H9 (cell line): ENCODE results near the gene DISC1. TPM values are rescaled to one million over a fixed set of nuclear protein-coding genes. Genes with fewer than 3 reads are reported as not detected.

Source experiments
- DNase-seq: peaks from one replicate; pipeline ENCODE4 v3.0.0-alpha.2; 2017
- H2AFZ ChIP-seq: one replicate; pipeline ENCODE4 v1.6.1; 2013; ENCODE audit warnings: mild to moderate bottlenecking, low read length, control low read depth, moderate library complexity
- H2AK5ac ChIP-seq: 2 replicates; pipeline ENCODE4 v1.6.1; 2013; ENCODE audit warnings: low read length, control low read depth, mixed read lengths; ENCODE audit not compliant: insufficient read length
- H2BK120ac ChIP-seq: one replicate; pipeline ENCODE4 v1.6.1; 2013; ENCODE audit warnings: low read depth, mild to moderate bottlenecking, low read length, control low read depth, inconsistent platforms; ENCODE audit not compliant: poor library complexity, severe bottlenecking
- H2BK12ac ChIP-seq: 2 replicates; pipeline ENCODE4 v1.6.1; 2013; ENCODE audit warnings: low read length, control low read depth, mixed read lengths, low read depth; ENCODE audit not compliant: insufficient read length
- H2BK15ac ChIP-seq: 2 replicates; pipeline ENCODE4 v1.6.1; 2013; ENCODE audit warnings: low read depth, low read length, control low read depth
- H2BK20ac ChIP-seq: one replicate; pipeline ENCODE4 v1.6.1; 2013; ENCODE audit warnings: low read depth, mild to moderate bottlenecking, low read length, control low read depth, inconsistent platforms; ENCODE audit not compliant: poor library complexity, severe bottlenecking
- H2BK5ac ChIP-seq: 2 replicates; pipeline ENCODE4 v1.6.1; 2013; ENCODE audit warnings: low read length, control low read depth, mixed read lengths; ENCODE audit not compliant: insufficient read length
- H3K14ac ChIP-seq: 2 replicates; pipeline ENCODE4 v1.6.1; 2013; ENCODE audit warnings: low read length, control low read depth; ENCODE audit not compliant: insufficient read depth
- H3K18ac ChIP-seq: 2 replicates; pipeline ENCODE4 v1.6.1; 2013; ENCODE audit warnings: low read depth, mild to moderate bottlenecking, mixed read lengths, low read length, control low read depth; ENCODE audit not compliant: insufficient read length
- H3K23ac ChIP-seq: 2 replicates; pipeline ENCODE4 v1.6.1; 2013; ENCODE audit warnings: low read length, control low read depth, mixed read lengths, low read depth; ENCODE audit not compliant: insufficient read length
- H3K23me2 ChIP-seq: 2 replicates; pipeline ENCODE4 v1.6.1; 2013; ENCODE audit warnings: low read depth, mild to moderate bottlenecking, mixed read lengths, low read length, control low read depth; ENCODE audit not compliant: insufficient read length, poor library complexity, severe bottlenecking
- H3K27ac ChIP-seq: 2 replicates; pipeline ENCODE4 v1.5.1; 2013; ENCODE audit warnings: low read length, control low read depth, mixed read lengths, low read depth; ENCODE audit not compliant: insufficient read length
- H3K27me3 ChIP-seq: 2 replicates; pipeline ENCODE4 v1.6.1; 2013; ENCODE audit warnings: low read length, control low read depth, inconsistent platforms; ENCODE audit not compliant: insufficient read depth
- H3K4ac ChIP-seq: 2 replicates; pipeline ENCODE4 v1.6.1; 2013; ENCODE audit warnings: low read depth, mild to moderate bottlenecking, control low read depth, inconsistent platforms, low read length, moderate library complexity
- H3K4me1 ChIP-seq: 2 replicates; pipeline ENCODE4 v1.6.1; 2013; ENCODE audit warnings: low read length, control low read depth, inconsistent platforms; ENCODE audit not compliant: insufficient read depth
- H3K4me2 ChIP-seq: 2 replicates; pipeline ENCODE4 v1.6.1; 2013; ENCODE audit warnings: low read length, control low read depth, mixed read lengths; ENCODE audit not compliant: insufficient read length, insufficient read depth
- H3K56ac ChIP-seq: 2 replicates; pipeline ENCODE4 v1.6.1; 2013; ENCODE audit warnings: low read depth, mild to moderate bottlenecking, mixed read lengths, low read length, control low read depth; ENCODE audit not compliant: insufficient read length
- H3K79me1 ChIP-seq: 2 replicates; pipeline ENCODE4 v1.6.1; 2013; ENCODE audit warnings: low read depth, mild to moderate bottlenecking, moderate library complexity, low read length, control low read depth, inconsistent platforms; ENCODE audit not compliant: insufficient read depth, poor library complexity, severe bottlenecking
- H3K79me2 ChIP-seq: 2 replicates; pipeline ENCODE4 v1.6.1; 2013; ENCODE audit warnings: low read length, control low read depth, inconsistent platforms; ENCODE audit not compliant: insufficient read depth
- H3K9ac ChIP-seq: 2 replicates; pipeline ENCODE4 v1.6.1; 2013; ENCODE audit warnings: low read length, control low read depth, mixed read lengths; ENCODE audit not compliant: insufficient read length; ENCODE audit errors: extremely low read depth
- H3K9me3 ChIP-seq: one replicate; pipeline ENCODE4 v1.6.1; 2013; ENCODE audit warnings: low read depth, low read length, inconsistent platforms; ENCODE audit not compliant: control insufficient read depth
- H3T11ph ChIP-seq: one replicate; pipeline ENCODE4 v1.6.1; 2013; ENCODE audit warnings: mild to moderate bottlenecking, low read length, control low read depth, inconsistent platforms
- H4K20me1 ChIP-seq: one replicate; pipeline ENCODE4 v1.6.1; 2013; ENCODE audit not compliant: control insufficient read depth, insufficient read length, insufficient read depth
- H4K5ac ChIP-seq: 2 replicates; pipeline ENCODE4 v1.6.1; 2013; ENCODE audit warnings: low read depth, mild to moderate bottlenecking, mixed read lengths, low read length, control low read depth; ENCODE audit not compliant: insufficient read length
- H4K8ac ChIP-seq: replicated peaks from 2 replicates; pipeline ENCODE4 v1.6.1; 2013; ENCODE audit warnings: low read length, control low read depth, mixed read lengths, low read depth; ENCODE audit not compliant: insufficient read length
- H4K91ac ChIP-seq: 2 replicates; pipeline ENCODE4 v1.6.1; 2013; ENCODE audit warnings: low read depth, mild to moderate bottlenecking, moderate library complexity, mixed read lengths, low read length, control low read depth; ENCODE audit not compliant: insufficient read length
- H3K27ac Mint-ChIP-seq, 3 experiments: 2 replicates in 2 of 3; 3 replicates in 1 of 3; pipeline ENCODE4 v1.8.0; 2020 to 2021; ENCODE audit warnings: mixed read lengths in 3 of 3, mild to moderate bottlenecking in 1 of 3, moderate library complexity in 1 of 3
- H3K27me3 Mint-ChIP-seq: 2 replicates; pipeline ENCODE4 v1.8.0; 2021; ENCODE audit warnings: low read depth, mild to moderate bottlenecking, moderate library complexity, mixed read lengths
- H3K36me3 Mint-ChIP-seq, 3 experiments: 2 replicates in 2 of 3; 3 replicates in 1 of 3; pipeline ENCODE4 v1.8.0; 2020 to 2021; ENCODE audit warnings: low read depth in 3 of 3, mixed read lengths in 3 of 3; ENCODE audit not compliant: insufficient read depth in 1 of 3
- H3K4me1 Mint-ChIP-seq, 2 experiments: 2 replicates each; pipeline ENCODE4 v1.8.0; 2020; ENCODE audit warnings: mixed read lengths in 2 of 2
- H3K4me3 Mint-ChIP-seq, 2 experiments: 2 replicates in 1 of 2; 3 replicates in 1 of 2; pipeline ENCODE4 v1.8.0; 2020 to 2021; ENCODE audit warnings: mild to moderate bottlenecking in 2 of 2, mixed read lengths in 2 of 2, moderate library complexity in 1 of 2
- H3K9me3 Mint-ChIP-seq, 2 experiments: 2 replicates in 1 of 2; 3 replicates in 1 of 2; pipeline ENCODE4 v1.8.0; 2020; ENCODE audit warnings: mild to moderate bottlenecking in 2 of 2, mixed read lengths in 2 of 2, moderate library complexity in 1 of 2
- CTCF ChIP-seq: fragments of 200-600 bp; sonication (generic); conservative IDR thresholded peaks from 3 replicates; pipeline ENCODE4 v1.8.0; 2021; ENCODE audit warnings: antibody characterized with exemption, mild to moderate bottlenecking
- WGBS: extraction: QIAGEN DNeasy Blood & Tissue Kit; methylation state at CpG from one replicate; pipeline ENCODE4 v1.1.7; 2013; ENCODE audit warnings: missing lambda C conversion rate, low lambda C conversion rate, mixed read lengths; ENCODE audit not compliant: insufficient read length; ENCODE audit errors: extremely low coverage; 5-methylcytosine and 5-hydroxymethylcytosine counted together
- total RNA-seq: library from RNA; stranded (reverse); gene quantifications from 2 replicates; pipeline ENCODE4 v1.2.1, GENCODE V29; 2021

Gene DISC1
- total RNA-seq, 1 experiment from 2014 or later, result 2.5 TPM

- no CpG with 5 or more reads among the region's 1 CpG for WGBS
- H3K4me1 ChIP-seq, result no peaks in the 10 kb centered on the region; the same call in 1 of the 2 replicates
Measured at GRCh38 chr1:231926340-231926739, 299.8 kb downstream of the DISC1 start.

More at GRCh38 chr1:231926340-231926739, 299.8 kb downstream of the DISC1 start:
- H3K23ac ChIP-seq, result no peak overlapping the region
- H3K27ac ChIP-seq, result no peak overlapping the region
- no peak for TF ChIP-seq CTCF
- H3K14ac ChIP-seq, result no peak overlapping the region
- H3K9ac ChIP-seq, result no peak overlapping the region
- H3K79me1 ChIP-seq, result no peaks in the 10 kb centered on the region
- no peak overlapping the region for H2AK5ac ChIP-seq
- H4K91ac ChIP-seq, result no peak overlapping the region
- H2AFZ ChIP-seq, result no peak overlapping the region
- H3K27me3 Mint-ChIP-seq, result peaks cover 24% of the 10 kb centered on the region
- H3K79me2 ChIP-seq, result no peaks in the 10 kb centered on the region
- no peak overlapping the region for H3T11ph ChIP-seq
- H3K4me1 Mint-ChIP-seq, result peaks cover 16 to 24% of the 10 kb centered on the region in 2 experiments
- no peak overlapping the region for H2BK12ac ChIP-seq
- H3K9me3 ChIP-seq, result no peaks in the 10 kb centered on the region
- no peak overlapping the region for H2BK5ac ChIP-seq
- no peak overlapping the region for H3K18ac ChIP-seq
- H3K27ac Mint-ChIP-seq, result no peak overlapping the region
- no peak overlapping the region for H3K4me3 Mint-ChIP-seq
- no peak overlapping the region for H3K4ac ChIP-seq
- H2BK15ac ChIP-seq, result no peak overlapping the region
- no peak overlapping the region for H3K4me2 ChIP-seq
- H2BK20ac ChIP-seq, result no peak overlapping the region
- H3K23me2 ChIP-seq, result no peaks in the 10 kb centered on the region
- H3K56ac ChIP-seq, result no peak overlapping the region
- no peaks in the 10 kb centered on the region for H4K20me1 ChIP-seq
- H3K27me3 ChIP-seq, result no peaks in the 10 kb centered on the region
- DNase-seq, result no peak
- no peak overlapping the region for H2BK120ac ChIP-seq
- no peak overlapping the region for H4K8ac ChIP-seq
- no peaks in the 10 kb centered on the region for H3K36me3 Mint-ChIP-seq
- no peak overlapping the region for H4K5ac ChIP-seq
- no peaks in the 10 kb centered on the region for H3K9me3 Mint-ChIP-seq
